C4-2B (cell line): ENCODE results near the gene ZC3H7B.

Source experiments
- CTCF ChIP-seq: fragments of 450-650 bp; conservative IDR thresholded peaks from 2 replicates; pipeline ENCODE4 v1.5.1; 2017; ENCODE audit warnings: mild to moderate bottlenecking
- ZFX ChIP-seq: fragments of 450-650 bp; IDR thresholded peaks from 2 replicates; pipeline ENCODE4 v1.6.1; 2017

DNA sequence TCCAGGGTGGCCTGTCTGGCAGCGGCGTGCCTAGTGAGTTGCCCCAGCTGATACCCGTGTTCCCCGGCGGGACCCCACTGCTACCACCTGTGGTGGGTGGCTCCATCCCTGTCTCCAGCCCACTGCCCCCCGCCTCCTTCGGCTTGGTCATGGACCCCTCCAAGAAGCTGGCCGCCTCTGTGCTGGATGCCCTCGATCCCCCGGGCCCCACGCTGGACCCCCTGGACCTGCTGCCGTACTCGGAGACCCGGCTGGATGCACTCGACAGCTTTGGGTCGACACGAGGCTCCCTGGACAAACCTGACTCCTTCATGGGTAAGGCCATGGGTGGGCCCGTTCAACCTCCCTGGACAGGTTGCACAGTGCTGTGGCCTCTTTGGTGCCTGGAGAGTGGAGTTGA, 38.5 kb downstream of the ZC3H7B start:
- TF ChIP-seq CTCF (no peak), ZFX (no peak)
